ENCODE measurements around the gene ZNF831.

The ZNF831 gene

DNA sequence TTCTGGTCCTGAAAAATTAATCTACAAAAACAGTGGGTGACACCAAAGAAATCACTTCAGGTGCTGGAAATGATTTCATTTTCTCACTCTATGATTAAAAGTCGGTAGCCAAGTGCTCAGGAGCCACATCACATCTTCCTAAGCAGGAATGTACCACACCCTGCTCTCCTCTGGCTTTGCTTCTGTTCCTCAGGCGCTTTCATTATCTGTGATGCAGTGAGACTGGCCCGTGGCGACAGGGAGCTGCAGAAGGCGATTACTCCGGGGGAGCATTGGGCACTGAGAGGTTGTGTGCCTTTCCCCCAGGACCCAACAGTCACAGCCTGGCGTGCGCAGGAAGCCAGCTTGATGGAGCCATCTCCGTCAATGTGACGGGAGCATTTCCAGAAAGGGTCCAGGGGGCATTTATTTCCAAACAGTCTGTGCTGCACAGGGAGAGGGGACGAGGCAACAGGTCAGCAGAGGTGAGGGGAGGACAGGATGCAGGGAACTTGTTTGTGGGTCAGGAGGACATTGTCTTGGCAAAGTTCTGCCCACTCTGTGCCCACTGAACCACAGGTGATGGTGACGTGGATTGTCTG is 5.6 kb upstream of the ZNF831 start:
- DNase-seq (ENCODE audit: low read depth) = no peak

DNA sequence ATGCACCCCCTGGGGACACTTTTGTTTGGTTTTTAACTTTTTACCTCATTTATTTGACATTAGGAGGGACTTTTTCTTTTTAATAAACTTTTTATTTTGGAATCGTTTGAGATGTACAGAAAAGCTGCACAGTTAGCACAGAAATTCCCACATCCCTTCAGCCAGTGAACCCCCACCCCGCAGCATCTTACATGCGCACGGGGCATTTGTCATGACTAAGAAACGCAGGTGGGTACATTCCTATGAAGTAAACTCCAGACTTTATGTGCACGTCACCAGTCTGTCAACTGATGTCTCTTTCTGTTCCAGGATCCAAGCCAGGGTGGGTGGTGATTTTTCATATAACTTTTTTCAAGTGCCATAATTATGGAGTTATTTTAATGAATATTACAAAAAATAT is 4.9 kb upstream of the ZNF831 start:
- DNase-seq (ENCODE audit: low read depth) = no peak

DNA sequence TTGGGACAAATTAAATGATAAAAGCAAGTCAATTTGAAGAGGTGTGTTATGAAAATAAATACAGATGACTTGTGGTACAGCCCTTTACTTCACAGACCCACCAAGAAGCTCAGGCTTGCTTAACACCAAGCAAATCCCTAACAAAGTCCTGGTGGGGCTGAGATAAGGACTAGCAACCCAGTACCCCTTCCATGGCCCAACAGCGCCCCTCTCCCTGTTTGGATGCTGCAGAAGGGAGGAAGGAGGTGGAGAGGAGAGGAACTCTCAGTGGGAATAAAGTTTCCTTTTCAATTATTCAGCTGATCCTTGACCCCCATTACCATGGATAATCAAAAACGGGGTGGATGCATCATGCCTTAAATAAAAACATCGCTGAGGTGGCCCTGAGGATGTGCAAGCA is 4.5 kb upstream of the ZNF831 start:
- no peak for DNase-seq (ENCODE audit: low read depth)

DNA sequence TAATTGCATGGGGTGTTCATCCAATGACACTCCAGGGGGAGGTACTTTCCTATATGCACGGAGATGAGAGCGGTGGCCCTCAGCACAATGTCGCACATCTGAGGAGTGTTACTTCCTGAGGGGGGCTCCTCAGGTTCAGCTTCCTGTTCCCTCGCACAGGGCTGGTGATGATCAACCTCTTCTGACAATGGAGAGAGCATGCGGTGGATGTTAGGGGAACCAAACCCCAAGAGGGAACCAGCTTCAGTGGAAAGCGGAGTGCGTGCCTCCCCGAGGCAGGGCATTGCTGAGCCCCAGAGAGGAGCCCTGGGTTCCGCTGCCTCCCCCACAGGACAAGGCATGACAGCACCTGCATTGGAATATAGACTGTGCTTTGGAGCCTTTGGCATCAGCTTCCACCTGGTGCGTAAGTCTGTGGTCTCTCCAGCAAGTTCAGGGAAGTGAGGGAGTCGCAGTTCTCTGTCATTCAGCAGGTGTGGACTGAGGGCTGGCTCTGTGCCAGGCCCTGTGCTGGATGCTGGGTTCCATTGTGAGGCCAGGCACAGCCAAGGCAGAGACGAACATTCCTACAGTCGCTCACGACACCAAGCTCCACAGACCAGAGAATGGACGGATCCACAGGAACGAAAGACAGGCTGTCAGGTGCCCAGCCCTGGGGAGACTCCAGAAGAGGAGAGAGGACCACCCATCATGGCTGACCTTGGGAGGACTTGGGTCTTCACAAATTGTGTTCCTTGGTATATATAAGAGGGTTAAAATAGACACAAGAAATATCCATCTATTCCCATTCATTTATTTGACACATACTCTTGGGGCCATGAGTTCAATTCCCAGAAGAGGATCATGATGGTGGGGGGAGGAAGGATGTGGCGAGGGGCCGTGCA is 3.9 kb upstream of the ZNF831 start:
- DNase-seq (ENCODE audit: low read depth) = no peak

DNA sequence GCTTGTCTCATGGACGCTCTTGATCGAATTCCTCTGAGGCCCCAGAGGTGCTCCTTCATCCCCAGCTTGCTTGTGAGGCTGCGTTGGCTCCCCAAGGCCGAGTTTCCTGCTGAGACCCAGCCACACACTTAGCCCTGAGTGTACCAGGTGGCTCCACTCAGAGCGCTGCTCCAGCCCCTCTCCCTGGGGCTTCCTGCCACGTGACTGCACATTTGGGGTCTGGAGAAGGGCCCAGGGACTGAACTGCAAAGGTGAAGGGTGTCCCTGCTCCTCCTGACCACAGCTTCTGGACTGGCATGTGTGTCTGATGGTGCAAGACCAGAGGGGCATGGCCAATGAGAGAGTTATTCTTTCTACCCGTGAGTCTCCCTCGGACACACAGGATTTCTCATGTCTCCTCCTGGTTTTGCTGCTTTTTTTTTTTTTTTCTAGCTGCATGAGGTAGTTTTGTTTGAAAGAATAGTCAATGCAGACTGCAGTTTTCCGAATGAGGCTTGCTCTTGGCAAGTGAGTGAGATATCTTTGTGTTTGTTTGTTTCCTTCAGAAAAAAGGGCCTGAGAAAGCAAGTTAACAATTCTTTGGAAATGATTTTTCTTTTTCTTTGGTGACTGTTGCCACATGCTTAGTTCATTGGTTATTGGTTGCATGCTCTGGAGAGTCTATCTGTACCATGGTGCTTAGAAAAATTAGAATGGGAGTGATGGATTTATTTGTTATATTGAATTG is 3.1 kb upstream of the ZNF831 start:
- DNase-seq (ENCODE audit: low read depth) = no peak

DNA sequence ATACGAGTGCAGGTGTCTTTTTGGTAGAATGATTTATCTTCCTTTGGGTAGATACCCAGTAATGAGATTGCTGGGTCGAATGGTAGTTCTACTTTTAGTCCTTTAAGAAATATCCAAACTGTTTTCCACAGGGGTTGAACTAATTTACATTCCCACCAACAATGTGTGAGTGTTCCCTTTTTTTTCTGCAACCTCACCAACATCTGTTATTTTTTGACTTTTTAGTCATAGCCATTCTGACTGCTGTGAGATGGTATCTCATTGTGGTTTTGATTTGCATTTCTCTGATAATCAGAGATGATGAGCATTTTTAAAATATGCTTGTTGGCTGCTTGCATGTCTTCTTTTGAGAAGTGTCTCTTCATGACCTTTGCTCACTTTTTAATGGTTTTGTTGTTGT is 1.9 kb upstream of the ZNF831 start:
- DNase-seq (ENCODE audit: low read depth) = no peak

DNA sequence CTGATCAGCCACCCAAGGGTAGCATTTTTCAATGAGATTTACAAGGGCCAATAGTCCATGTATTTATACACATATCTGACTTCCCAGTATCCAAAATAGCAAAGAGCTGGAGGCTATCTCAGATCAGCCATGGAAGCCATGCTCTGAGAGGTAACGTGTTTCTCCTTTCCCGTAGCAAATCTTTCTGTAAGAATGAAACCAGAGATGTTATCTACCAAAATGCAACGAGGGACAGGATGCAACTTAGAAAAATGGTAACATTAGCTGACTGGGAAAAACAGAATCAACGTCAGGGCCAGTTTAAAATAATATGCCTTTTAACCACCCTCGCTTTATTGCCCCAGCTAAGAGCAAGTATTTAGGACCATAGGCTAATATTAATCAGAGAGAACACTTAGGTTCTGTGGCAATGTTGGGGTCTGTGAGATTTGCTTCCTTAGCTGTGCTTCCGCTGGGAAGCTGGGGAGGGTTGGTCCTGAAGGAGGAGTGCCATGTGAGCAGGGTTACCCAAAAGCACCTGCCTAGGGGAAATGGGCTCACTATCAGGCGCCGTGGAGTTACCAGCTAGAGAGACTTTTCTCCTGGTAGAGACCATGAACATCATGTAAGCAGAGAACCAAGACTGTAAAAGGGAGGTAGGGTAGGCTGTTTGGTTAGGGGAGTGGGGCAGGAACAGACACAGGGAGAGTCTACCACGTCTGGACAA is 1.2 kb downstream of the ZNF831 start:
- DNase-seq (ENCODE audit: low read depth) = no peak

DNA sequence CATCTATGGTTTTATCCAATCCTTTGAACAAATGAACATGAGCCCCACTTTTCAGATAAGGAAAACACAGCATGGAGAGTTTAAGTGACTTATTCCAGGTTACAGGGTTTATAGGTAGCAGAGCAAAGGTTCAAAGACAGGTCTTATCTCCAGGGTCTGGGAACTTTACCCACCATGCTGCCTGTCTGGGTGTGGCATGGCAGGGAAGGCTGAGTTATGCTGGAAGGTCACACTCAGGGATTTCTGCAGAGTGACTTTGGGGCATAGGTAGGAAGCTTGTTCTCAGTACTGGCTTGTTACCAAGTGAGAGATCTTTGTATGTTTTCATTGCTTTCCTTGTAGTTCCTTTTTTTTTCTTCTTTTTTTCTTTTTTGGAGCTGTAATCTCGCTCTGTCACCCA is 1.8 kb downstream of the ZNF831 start:
- no peak for DNase-seq (ENCODE audit: low read depth)

DNA sequence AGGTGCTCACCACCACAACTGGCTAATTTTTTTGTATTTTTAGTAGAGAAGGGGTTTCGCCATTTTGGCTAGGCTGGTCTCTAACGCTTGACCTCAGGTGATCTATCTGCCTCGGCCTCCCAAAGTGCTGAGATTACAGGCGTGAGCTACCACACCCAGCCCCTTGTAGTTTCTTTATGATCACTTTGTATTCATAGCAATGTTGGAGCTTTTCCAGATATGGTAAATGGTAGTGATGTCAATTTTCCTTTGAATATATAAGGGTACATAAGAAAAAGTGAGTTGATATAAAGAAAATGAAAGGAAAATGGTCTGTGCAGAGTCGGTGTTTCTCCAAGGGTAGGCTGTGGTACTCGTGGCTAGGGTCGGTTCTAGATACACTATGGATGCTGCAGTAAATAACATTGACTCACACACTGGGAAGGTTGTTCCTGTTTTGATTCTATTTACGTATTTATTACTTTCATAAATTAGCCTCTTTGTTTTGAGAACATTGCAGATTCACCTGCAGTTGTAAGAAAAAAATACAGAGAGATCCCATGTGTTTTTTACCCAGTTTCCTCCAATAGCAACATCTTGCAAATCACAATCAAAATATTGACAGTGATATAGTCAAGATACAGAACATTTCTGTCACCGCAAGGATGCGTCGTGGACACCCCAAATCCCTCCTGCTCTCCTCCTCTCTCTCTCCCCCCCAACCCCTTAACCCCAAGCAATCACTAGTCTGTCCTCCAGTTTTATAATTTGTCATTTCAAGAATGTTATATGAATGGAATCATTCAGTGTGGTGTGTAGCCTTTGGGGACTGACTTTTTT is 2.5 kb downstream of the ZNF831 start:
- DNase-seq (ENCODE audit: low read depth) = no peak

DNA sequence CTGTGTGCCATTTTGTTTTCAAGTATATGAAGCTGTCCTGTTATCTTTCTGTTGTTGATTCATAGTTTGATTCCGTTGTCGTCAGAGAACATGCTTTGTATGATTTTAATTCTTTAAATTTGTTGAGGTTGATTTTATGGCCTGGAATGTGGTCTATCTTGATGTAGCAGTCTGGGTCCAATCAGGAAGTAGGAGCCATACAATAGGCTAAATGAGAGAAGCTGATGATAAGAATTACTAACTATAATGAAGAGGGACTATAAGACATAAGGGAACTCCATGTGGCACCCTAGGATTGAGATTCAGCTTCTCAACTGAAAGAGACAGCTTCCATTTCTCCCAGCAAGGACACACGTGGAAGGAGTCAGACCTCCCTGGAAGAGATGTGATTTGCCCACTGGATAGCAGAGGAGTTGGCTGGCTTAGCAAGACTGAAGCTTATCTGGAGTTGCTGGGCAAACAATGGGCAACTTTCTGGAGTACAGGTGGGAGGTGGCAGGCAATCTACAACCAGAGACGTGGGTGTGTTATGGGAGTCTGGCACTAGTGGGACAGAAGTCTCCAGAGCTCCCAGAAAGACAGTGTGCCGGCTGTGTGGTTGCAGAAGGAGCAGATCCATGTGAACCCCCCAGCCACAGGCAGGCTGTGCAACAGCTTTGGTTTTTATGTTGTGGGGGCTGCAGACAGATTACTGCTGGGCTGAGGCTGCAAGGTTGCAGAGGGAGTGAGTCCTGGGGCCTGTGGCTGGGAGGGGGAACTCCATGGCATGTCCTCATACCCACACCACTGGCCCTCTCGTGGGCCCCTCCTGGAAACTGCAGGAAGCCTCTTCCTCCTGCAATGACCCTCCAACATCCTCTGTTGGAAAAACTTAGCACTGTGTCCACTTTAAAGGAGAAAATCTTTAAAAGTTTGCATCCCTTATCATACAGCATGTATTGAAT is 7.1 kb downstream of the ZNF831 start:
- no peak for DNase-seq (ENCODE audit: low read depth)

DNA sequence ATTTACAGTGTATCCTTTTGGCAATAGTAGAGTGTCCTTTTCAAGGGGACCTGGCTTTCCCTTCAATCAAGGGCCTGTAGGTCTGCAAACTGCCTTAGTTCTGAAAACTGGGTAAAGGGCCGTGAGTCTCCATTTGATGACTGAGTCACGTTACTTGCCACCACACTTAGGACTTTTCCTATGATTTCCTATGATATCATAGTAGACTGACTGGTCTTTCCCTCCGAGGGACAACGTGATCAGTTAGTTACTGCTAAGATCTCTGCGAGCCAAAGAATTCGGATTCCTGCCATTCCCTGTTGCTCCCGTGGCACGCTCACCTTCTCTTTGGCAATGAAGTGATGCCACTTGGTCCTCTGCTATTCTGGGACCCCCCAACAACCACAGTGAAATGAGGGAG is 8.4 kb downstream of the ZNF831 start:
- DNase-seq (ENCODE audit: low read depth) = no peak

DNA sequence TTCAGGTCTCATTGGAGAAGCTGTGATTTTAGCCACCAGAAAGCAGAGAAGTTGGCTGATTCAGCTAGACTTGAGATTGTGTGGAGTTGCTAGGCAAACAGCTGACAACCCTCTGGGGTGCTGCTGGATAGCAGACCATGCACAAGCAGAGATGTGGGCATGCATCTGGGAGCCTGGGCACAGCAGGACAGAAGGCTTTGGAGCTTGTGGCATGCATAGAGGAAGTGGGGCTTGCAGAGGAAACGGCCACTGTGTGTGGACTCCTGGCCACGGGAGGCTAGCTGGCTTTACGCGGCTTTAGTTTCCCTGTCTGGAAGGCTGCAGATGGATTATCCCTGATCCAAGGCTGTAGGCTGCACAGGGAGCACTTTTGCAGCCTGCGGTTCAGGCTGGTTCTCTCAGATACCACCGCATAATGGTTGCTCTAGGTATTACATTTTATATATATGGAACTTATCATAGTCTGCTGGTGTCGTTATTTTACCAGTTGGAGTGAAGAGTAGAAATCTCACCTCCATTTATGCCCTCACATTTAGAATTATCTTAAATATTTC is 10.4 kb downstream of the ZNF831 start:
- DNase-seq (ENCODE audit: low read depth) = no peak

DNA sequence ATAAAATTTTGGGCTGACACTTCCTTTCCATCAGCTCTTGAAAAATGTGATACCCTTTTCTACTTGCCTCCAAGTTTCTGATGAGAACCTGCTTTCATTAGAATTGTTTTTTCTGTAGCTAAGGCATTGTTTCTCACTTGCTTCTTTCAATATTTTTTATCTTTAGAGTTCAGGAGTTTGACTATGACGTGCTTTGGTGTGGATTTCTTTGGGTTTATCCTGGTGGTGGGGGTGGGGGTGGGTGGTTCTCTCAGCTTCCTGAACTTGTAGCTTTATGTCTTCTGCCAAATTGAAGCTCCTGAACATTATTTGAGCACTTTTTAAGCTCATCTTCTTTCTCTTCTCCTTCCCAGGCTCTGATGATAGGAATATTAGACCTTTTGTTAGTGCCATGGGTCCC is 11.4 kb downstream of the ZNF831 start:
- DNase-seq (ENCODE audit: low read depth) = no peak

DNA sequence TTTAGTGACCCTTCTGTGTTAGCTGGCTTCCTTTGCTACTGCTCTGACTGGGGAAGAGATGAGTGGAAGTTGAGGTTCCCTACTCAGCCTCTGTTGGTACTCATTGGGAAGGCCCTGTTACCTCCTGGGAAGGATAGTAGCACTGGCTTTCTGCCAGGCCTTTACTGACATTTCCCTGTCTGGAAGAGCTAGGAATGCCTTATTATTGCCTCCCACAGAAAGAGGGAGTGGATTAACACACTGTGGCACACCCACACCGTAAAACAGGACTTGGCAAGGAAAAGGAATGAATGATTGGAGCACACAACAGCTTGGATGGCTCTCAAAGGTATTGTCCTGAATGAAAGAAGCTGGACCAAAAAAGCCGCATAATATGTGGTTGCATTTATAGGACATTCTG is 12.2 kb downstream of the ZNF831 start:
- no peak for DNase-seq (ENCODE audit: low read depth)

DNA sequence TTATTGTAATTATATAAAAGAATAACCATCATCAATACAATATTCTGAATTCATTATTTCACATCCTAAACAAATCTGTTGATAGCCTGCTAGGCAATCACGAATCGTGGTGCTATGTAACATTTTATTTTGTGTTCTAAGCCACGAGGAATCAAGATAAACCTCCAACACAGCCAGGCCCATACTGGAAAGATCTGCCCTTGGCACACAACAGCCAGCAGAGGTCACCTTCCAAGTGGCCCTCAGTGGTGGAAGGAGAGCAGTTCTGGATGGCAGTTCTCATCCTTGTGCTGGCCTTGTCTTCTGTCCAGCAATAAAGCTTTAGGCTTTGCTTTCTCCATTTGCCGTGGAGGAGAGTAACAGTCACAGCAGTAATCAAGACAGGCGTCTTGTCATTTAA is 13.2 kb downstream of the ZNF831 start:
- no peak for DNase-seq (ENCODE audit: low read depth)

DNA sequence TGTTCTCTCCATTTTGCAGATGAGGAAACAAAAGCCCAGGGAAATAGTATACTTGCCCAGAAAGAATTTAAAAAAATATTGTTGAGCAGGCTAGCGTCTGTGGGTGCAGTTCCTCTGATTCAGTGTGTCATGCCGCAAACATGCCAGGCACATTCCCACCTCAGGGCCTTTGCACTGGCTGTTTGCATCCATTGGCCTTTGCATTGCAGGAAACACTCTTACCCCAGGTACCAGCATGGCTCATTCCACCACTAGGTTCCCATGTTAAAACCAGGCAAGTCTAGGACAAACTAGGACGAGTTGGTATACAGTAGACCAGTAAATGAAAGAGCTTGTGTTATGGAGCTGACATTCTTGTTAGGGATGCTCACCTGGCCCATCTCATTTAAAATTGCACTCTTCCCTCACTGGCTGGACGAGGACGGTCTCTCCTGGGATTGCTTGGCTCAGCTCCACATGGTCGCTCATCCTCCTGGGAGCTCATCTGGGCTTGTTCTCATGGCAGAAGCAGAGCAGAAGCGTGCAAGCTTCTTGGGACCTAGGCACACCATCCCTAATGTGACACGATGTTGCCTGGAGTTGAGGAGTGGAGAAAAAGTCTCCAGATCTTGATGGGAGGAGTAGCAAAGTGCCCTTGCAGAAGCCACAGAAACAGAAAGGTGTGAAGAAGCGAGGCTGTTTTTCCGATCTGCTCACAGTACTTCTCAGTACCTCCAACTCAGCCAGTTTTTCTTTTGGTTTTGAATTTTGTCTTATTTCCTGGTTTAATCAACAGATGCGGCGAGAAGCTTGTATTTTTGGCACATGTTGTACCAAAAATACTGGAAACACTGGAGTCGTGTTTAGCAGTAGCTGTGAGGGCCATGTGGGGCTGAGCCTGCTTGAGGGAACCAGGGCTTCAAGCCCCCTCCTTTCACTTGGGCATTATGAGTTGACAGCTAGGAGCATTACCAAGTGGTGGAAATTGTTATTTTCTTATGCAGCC is 13.9 kb downstream of the ZNF831 start:
- DNase-seq (ENCODE audit: low read depth) = no peak

DNA sequence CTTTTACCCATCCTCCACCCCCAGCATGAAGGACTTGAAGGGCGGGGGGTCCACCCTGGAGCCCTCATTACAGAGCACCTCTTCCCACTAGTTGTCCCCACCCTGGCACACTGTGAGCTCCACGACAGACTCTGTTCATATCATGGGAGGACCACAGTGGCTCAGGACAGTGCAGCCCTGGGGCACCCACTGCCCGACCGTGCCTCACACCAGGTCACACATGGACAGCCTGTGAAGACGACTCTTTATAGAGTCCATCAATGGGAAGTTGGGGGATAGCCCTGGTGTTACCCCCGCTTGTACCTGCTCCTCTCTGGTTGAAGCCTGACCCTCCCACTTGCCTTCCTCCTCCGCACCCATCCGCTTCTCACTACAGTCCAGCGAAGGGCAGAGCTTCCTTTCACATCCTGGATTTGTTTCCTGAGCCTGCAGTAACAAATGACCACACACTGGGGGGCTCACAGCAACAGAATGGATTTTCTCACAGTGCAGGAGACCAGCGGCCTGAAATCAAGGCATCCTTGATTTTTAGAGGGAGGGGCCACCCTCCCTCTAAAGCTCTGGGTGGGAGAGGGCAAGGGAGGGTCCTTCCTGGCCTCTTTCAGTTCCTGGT is 15.5 kb downstream of the ZNF831 start:
- no peak for DNase-seq (ENCODE audit: low read depth)

DNA sequence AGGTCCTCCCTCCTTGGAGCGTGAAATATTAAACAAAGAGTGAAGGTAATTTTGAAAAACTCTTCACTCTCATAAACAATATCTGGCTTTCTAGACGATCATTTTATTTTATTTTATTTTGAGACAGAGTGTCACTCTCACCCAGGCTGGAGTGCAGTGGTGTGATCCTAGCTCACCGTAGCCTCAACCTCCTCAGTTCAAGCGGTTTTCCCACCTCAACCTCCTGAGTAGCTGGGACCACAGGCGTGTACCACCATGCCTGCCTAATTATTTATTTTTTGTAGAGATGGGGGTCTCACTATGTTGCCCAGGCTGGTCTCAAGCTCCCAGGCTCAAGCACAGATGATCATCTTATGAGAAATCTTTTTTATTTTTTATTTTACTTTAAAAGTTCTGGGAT is 16.4 kb downstream of the ZNF831 start:
- no peak for DNase-seq (ENCODE audit: low read depth)

DNA sequence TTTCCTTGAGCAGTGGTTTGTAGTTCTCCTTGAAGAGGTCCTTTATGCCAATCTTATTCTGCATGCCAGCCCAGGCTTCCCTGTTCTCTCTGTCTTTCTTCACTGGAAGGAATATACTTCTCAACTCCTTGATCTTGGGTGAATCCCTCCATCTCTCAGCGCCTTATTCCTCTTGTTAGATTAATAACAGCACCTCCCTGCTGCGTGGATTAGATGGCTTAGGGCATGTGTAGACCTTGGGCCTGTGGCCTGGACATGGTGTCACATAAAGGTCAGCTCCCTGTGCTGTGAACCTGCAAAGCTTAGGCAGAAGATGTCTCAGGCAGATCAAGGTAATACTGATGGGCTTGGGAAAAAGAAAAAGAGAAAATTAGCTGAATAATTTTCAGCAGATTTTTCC is 18.3 kb downstream of the ZNF831 start:
- no peak for DNase-seq (ENCODE audit: low read depth)

All from GM04504 (cell line).